NB4 (cell line): Measurements from ENCODE around the gene IFT20.

Experiments
- DNase-seq: peaks from one replicate; pipeline ENCODE4 v3.0.0; 2010; ENCODE audit warnings: low read depth
- H3K4me3 ChIP-seq: one replicate; pipeline ENCODE4 v1.5.1; 2011; ENCODE audit warnings: mild to moderate bottlenecking, low read depth, low read length, moderate library complexity
- MYC ChIP-seq: IDR thresholded peaks from 2 replicates; pipeline ENCODE4 v1.6.1; 2011; ENCODE audit warnings: low read depth, low read length
- POLR2A ChIP-seq: IDR thresholded peaks from 2 replicates; pipeline ENCODE4 v1.6.1; 2011; ENCODE audit warnings: mild to moderate bottlenecking; ENCODE audit not compliant: insufficient read length; ENCODE audit errors: extremely low read depth
- TF ChIP-seq, protein P1 (sequence below): IDR thresholded peaks from one replicate; pipeline ENCODE4 v1.5.1; 2012; ENCODE audit warnings: low read depth, low read length
- TF ChIP-seq, protein P2 (sequence below): IDR thresholded peaks from 2 replicates; pipeline ENCODE4 v1.6.1; 2011; ENCODE audit warnings: low read depth, low read length

IFT20 gene

DNA sequence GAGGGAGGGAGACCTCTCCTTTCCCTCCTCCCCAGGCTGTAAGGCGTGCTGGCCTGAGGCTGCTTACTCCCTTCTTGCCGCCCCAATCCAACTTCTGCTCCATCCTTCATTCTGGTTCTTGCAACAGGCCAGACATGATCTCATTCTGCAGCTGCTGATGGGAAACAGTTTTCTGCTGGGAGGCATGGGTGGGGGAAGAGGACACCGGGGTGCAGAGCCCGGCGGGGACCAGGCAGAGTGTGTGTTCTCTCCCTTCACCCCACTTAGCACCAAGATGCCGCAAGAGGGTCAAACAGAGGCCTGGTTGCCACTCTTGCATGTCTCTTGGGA is 37.6 kb upstream of the IFT20 start:
- H3K4me3 ChIP-seq = no peak overlapping the region
- no peak for DNase-seq
- TF ChIP-seq, protein P1, sequence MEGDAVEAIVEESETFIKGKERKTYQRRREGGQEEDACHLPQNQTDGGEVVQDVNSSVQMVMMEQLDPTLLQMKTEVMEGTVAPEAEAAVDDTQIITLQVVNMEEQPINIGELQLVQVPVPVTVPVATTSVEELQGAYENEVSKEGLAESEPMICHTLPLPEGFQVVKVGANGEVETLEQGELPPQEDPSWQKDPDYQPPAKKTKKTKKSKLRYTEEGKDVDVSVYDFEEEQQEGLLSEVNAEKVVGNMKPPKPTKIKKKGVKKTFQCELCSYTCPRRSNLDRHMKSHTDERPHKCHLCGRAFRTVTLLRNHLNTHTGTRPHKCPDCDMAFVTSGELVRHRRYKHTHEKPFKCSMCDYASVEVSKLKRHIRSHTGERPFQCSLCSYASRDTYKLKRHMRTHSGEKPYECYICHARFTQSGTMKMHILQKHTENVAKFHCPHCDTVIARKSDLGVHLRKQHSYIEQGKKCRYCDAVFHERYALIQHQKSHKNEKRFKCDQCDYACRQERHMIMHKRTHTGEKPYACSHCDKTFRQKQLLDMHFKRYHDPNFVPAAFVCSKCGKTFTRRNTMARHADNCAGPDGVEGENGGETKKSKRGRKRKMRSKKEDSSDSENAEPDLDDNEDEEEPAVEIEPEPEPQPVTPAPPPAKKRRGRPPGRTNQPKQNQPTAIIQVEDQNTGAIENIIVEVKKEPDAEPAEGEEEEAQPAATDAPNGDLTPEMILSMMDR = no peak
- TF ChIP-seq MYC = no peak
- TF ChIP-seq POLR2A = no peak

DNA sequence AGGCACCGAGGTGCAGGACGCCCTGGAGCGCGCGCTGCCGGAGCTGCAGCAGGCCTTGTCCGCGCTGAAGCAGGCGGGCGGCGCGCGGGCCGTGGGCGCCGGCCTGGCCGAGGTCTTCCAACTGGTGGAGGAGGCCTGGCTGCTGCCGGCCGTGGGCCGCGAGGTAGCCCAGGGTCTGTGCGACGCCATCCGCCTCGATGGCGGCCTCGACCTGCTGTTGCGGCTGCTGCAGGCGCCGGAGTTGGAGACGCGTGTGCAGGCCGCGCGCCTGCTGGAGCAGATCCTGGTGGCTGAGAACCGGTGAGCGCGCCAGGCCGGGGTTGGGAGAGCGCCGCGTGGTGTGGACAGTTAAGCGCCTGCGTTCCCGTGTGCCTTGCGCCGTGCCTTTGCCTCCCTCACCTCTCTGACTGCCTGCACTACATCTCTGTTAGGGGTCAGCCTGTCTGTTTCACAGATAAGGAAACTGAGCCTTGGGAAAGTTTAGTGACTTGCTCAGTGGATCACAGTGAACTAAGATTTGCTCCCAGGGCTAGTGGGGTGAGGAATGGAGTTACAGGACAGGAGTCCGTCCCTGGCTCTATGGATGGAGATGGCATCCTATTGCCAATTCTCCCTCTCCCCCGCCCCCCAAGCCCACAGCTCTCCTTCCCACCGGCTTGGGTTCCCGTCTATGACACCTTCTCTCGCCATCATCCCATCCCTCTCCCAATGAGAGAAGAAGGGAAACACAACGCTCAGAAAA is 37.1 kb upstream of the IFT20 start:
- TF ChIP-seq, protein P2, sequence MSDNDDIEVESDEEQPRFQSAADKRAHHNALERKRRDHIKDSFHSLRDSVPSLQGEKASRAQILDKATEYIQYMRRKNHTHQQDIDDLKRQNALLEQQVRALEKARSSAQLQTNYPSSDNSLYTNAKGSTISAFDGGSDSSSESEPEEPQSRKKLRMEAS = no peak
- TF ChIP-seq, protein P1 = no peak
- TF ChIP-seq MYC = no peak
- no peak for TF ChIP-seq POLR2A
- no peak overlapping the region for H3K4me3 ChIP-seq
- DNase-seq = no peak

DNA sequence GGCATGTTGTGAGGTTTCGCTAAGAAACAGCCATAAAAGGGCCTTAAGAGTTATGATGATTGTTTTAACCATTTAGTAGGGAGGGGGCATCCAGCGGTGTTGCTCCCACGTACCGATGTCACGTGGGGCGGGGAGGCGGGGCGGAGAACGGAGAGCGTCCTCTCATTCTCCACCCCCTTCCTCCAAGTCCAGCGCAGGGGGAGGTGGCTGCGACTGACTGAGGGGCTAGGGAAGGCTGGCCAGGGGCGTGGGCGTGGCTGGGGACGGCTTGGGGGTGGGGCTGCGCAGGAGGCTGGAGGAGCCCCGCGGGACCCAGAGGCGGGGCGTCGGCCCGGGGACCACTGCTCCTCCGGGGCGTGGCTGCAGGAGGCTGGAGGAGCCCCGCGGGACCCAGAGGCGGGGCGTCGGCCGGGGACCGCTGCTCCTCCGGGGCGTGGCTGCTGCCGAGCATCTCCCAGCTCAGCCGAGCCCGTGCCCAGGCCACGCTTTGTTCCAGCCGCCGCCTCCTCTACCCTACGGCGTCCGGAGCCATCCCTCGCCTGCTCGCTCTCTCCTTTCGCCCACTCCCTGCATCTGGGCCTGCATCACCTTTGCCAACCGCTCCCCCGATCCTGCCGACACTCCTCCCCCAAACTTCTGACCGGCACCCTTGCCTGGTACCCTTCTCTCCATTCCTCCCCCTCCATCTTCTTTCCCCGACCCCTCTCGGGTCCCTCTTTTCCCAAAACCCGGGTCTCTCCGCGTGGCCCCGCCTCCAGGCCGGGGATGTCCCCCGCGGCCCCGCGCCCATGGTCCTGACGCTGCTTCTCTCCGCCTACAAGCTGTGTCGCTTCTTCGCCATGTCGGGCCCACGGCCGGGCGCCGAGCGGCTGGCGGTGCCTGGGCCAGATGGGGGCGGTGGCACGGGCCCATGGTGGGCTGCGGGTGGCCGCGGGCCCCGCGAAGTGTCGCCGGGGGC is 36.3 kb upstream of the IFT20 start, which contains the start of gene SARM1:
SARM1 (plus strand) TSS at position 450 of the 958 bp plus-strand sequence; CDS start at position 789, 339 bp downstream.
- peak; percentile 82 for DNase-seq
- TF ChIP-seq, protein P1 = no peak
- TF ChIP-seq POLR2A (no peak), MYC (peak; percentile 39; the same call in 1 of the 2 replicates)
- TF ChIP-seq, protein P2 = peak; percentile 62
- no peak within 1 kb of the TSS for H3K4me3 ChIP-seq

DNA sequence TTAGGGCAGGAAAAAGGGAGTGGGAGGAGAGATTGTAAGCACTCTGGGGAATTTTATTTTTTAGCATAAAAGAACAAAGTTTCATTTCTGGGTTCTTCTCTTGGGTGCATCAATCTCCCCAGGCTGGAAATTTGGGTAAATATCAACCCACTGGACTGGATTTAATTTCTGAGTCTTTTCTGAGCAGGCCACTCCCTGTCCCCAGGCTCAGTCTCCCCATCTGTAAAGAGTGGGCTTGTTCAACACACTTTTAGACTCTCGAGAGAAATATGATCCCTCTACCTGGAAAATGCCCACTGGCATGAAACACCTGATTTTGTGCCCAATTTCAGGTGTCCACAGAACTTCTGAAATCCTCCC is 35.5 kb upstream of the IFT20 start:
- no peak for DNase-seq
- H3K4me3 ChIP-seq = no peak overlapping the region
- TF ChIP-seq MYC (no peak), POLR2A (no peak)
- TF ChIP-seq, protein P1 = no peak
- TF ChIP-seq, protein P2 = no peak

DNA sequence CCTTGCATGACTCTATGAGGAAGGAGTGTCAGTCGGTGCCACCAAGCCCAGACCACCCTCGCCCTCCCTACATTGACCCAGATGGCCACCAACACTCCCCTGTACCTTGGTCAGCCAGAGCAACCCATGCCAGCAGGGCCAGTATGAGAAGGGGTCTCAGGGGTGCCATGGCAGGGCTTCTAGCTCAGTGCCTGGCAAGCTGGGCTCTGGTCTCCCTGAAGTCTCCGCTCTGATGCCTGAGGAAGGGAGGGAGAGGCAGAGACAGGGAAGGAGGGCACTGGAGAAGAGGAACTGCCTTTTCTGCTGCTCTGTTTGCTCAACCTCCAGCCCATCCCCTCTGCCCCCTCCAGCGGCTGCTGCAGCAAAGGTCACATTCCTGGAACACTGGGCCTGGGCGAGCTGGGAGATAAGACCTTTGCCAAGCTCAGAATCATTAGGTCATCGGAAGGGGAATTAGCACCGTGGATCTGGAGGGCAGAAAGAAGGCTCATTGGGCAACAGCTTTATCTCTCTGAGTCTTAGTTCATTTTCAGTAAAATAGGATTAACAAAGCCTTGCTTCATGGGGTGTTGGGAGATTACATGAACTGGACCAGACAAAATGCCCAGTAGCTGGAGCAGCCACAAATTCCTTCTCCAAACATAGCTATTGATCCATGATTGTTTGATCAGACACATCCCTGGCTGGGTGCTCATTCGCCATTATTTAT is 34.9 kb upstream of the IFT20 start, which contains the start of gene VTN:
VTN (minus strand) TSS at position 273 of the 709 bp plus-strand sequence; CDS start at position 169, 104 bp downstream.
- H3K4me3 ChIP-seq = no peak within 1 kb of the TSS
- TF ChIP-seq POLR2A (no peak), MYC (no peak)
- TF ChIP-seq, protein P2 = no peak
- TF ChIP-seq, protein P1 = peak; percentile 5
- DNase-seq = peak; percentile 45
